K562 (cell line): ENCODE data around the gene EIF1. TPM values are rescaled to one million over a fixed set of nuclear protein-coding genes. Genes with fewer than 3 reads are reported as not detected.

Experiments
- ATAC-seq: fragments of 200-7000 bp; cut with Tn5 transposase; 3 replicates; pipeline ENCODE4 v1.9.1; 2020; ENCODE audit warnings: moderate library complexity
- BruUV-seq: library from RNA; stranded (reverse); fragments of 400-500 nt; replicated peaks from 2 replicates; lab custom pipeline; 2021; lab: Mats Ljungman, UMichigan
- CTCF ChIA-PET: fragments of 300-600 bp; formaldehyde crosslinking; extraction: SDS; loops from one replicate; lab custom pipeline; 2021; ENCODE audit warnings: low intra/inter-chr PET ratio; lab: Yijun Ruan, JAX
- POLR2A ChIA-PET: fragments of 300-600, 350-650 bp; sonication (Branson Sonifier 250); formaldehyde crosslinking; extraction: SDS; loops from one replicate; lab custom pipeline; 2021; ENCODE audit warnings: antibody characterized with exemption, inconsistent platforms; lab: Yijun Ruan, JAX
- DNase-seq, 4 experiments: peaks; one replicate each; pipeline versions ENCODE4 v3.0.0 to v3.0.0-alpha.2; 2011 to 2018; ENCODE audit warnings: low spot score in 3 of 4, mixed read lengths in 3 of 4; ENCODE audit errors: extremely low read depth in 1 of 4
- FAIRE-seq: peaks from 2 replicates; lab custom pipeline; 2011; peaks lifted over from hg19 to GRCh38; lab: Jason Lieb, UNC
- H2AFZ ChIP-seq: 2 replicates; pipeline ENCODE4 v1.6.0; 2011; ENCODE audit warnings: low read depth, low read length, control low read depth, inconsistent platforms
- H3K27ac ChIP-seq: fragments of 200-600 bp; 3 replicates; pipeline ENCODE4 v1.8.0; 2011; ENCODE audit warnings: low read depth, mild to moderate bottlenecking, control low read depth, inconsistent platforms, low read length, moderate library complexity, mixed read lengths; ENCODE audit errors: extremely low read depth
- H3K27me3 ChIP-seq, 2 experiments: fragments of 300-600 bp in 1 of 2; 2 replicates in 1 of 2; 3 replicates in 1 of 2; pipeline versions ENCODE4 v1.6.0 to v1.8.0; 2011; ENCODE audit warnings: inconsistent platforms in 2 of 2, low read length in 2 of 2, mild to moderate bottlenecking in 1 of 2, mixed read lengths in 1 of 2, moderate library complexity in 1 of 2; ENCODE audit not compliant: control insufficient read depth in 2 of 2, insufficient read depth in 2 of 2
- H3K36me3 ChIP-seq: fragments of 300-600 bp; 3 replicates; pipeline ENCODE4 v1.8.0; 2011; ENCODE audit warnings: mild to moderate bottlenecking, low read length, inconsistent platforms; ENCODE audit not compliant: control insufficient read depth, insufficient read depth
- H3K4me1 ChIP-seq, 2 experiments: fragments of 200-600 bp in 1 of 2; replicated peaks in 1 of 2; 2 replicates in 1 of 2; 3 replicates in 1 of 2; pipeline versions ENCODE4 v1.5.1 to v1.8.0; 2011; ENCODE audit warnings: inconsistent platforms in 2 of 2, low read length in 2 of 2, mild to moderate bottlenecking in 1 of 2, mixed read lengths in 1 of 2, moderate library complexity in 1 of 2; ENCODE audit not compliant: control insufficient read depth in 2 of 2, insufficient read depth in 2 of 2
- H3K4me2 ChIP-seq: 2 replicates; pipeline ENCODE4 v1.6.1; 2011; ENCODE audit warnings: low read length, control low read depth, inconsistent platforms, mixed read lengths; ENCODE audit not compliant: insufficient read depth
- H3K4me3 ChIP-seq: fragments of 200-600 bp; sonication (generic), shearing (Covaris generic); 2 replicates; pipeline ENCODE4 v1.5.1; 2016; ENCODE audit warnings: control low read depth, inconsistent platforms
- H3K79me2 ChIP-seq: fragments of 200-600 bp; 3 replicates; pipeline ENCODE4 v1.8.0; 2011; ENCODE audit warnings: low read length, inconsistent platforms; ENCODE audit not compliant: control insufficient read depth, insufficient read depth
- H3K9ac ChIP-seq, 2 experiments: 2 replicates each; pipeline versions ENCODE4 v1.6.0 to v1.6.1; 2011; ENCODE audit warnings: low read depth in 2 of 2, low read length in 2 of 2, control low read depth in 1 of 2, inconsistent platforms in 1 of 2, mild to moderate bottlenecking in 1 of 2, mixed read lengths in 1 of 2; ENCODE audit not compliant: insufficient read depth in 1 of 2
- H3K9me1 ChIP-seq: one replicate; pipeline ENCODE4 v1.6.0; 2011; ENCODE audit warnings: inconsistent platforms, mild to moderate bottlenecking, low read length, moderate library complexity; ENCODE audit not compliant: control insufficient read depth, insufficient read depth
- H3K9me3 ChIP-seq: replicated peaks from 2 replicates; pipeline ENCODE4 v1.5.1; 2011; ENCODE audit warnings: low read depth, low read length, inconsistent platforms; ENCODE audit not compliant: control insufficient read depth, insufficient read depth
- H4K20me1 ChIP-seq: replicated peaks from 2 replicates; pipeline ENCODE4 v1.6.1; 2011; ENCODE audit warnings: low read length, inconsistent platforms, mixed read lengths; ENCODE audit not compliant: control insufficient read depth, insufficient read depth
- BRD9 ChIP-seq: fragments of 450-650 bp; IDR thresholded peaks from 2 replicates; pipeline ENCODE4 v1.6.1; 2018; ENCODE audit warnings: low read depth; ENCODE audit not compliant: partially characterized antibody
- DACH1 ChIP-seq: fragments of 450-650 bp; IDR thresholded peaks from 2 replicates; pipeline ENCODE4 v1.6.1; 2018; ENCODE audit not compliant: partially characterized antibody
- ZBTB1 ChIP-seq: sonication (generic); formaldehyde crosslinking; IDR thresholded peaks from 2 replicates; pipeline ENCODE4 v1.8.1; 2023; ENCODE audit warnings: missing genetic modification reagents, low read depth, mild to moderate bottlenecking, borderline replicate concordance
- WGBS: fragments of 100-300 bp; shearing (Covaris generic); methylation state at CpG from one replicate; pipeline ENCODE4 v1.1.6; 2016; ENCODE audit warnings: low coverage, mixed read lengths; ENCODE audit not compliant: insufficient coverage; ENCODE audit errors: missing lambda C conversion rate; 5-methylcytosine and 5-hydroxymethylcytosine counted together
- in situ Hi-C: fragments of 300-500 bp; cut with MboI; formaldehyde crosslinking; loops from 4 replicates; pipeline ENCODE4 v1.15.0; 2018; ENCODE audit warnings: inconsistent platforms, mixed read lengths
- intact Hi-C: fragments of 100-400 bp; cut with micrococcal nuclease; formaldehyde crosslinking; loops from 2 replicates; pipeline ENCODE4 v1.14.2; 2022
- polyA plus RNA-seq, 8 experiments: library from polyadenylated mRNA; depleted of rRNA in 4 of 8; stranded (reverse) in 5 of 8; unstranded in 3 of 8; fragments of >200 nt; fragmentation: Nextera tagmentation in 2 of 8; fragmentation: Illumina TruSeq in 1 of 8; extraction: Ambion mirVana in 2 of 8; extraction: Trizol in 1 of 8; gene quantifications; 2 replicates each; pipeline versions ENCODE4 v1.2.1 to v1.2.3, GENCODE V29; 2011 to 2014; ENCODE audit warnings: inconsistent platforms in 1 of 8, missing spikeins in 1 of 8
- total RNA-seq, 7 experiments: library from RNA; depleted of rRNA in 6 of 7; stranded (reverse); fragments of >200 nt in 6 of 7; fragmentation: Illumina TruSeq in 2 of 7; extraction: Trizol in 2 of 7; gene quantifications; 2 replicates each; pipeline versions ENCODE4 v1.2.1 to v1.2.3, GENCODE V29; 2011 to 2021; ENCODE audit warnings: low replicate concordance in 1 of 7
- TF ChIP-seq, protein P1 (sequence below): fragments of 450-650 bp; IDR thresholded peaks from 2 replicates; pipeline ENCODE4 v1.7.1; 2018; ENCODE audit warnings: mild to moderate bottlenecking, low read depth; ENCODE audit not compliant: partially characterized antibody
- TF ChIP-seq, protein P2 (sequence below): fragments of 450-650 bp; conservative IDR thresholded peaks from 2 replicates; pipeline ENCODE4 v1.6.1; 2016; ENCODE audit warnings: missing genetic modification characterization, low read depth, mild to moderate bottlenecking, missing compliant biosample characterization, moderate library complexity

The EIF1 gene
- total and polyA plus RNA-seq, 9 of the 15 experiments (the other 6 are each of a cell fraction or from before 2014, with no cell fraction given), result 67.0 to 1,204 (median 320) TPM

DNA sequence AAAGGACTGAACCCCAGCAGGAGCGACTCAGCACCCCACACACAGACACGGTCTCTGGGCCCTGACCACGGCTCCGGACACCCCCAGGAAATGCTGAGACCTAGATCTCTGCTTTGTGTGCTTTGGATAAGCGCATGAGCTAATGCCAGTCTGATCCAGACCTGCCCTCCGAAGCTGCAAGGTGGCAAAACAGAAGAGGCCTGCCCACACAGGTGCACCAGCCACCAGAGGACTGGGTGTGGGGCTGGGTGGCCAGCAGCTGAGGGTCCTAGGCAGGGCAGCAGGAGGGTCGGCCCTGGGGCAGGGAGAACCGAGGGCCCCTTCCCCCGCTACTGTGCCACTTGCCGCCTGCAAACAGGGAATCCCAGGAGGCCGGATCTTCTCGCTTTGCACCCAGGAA lies 30.7 kb upstream of the EIF1 start (continued):
- TF ChIP-seq, protein P1, sequence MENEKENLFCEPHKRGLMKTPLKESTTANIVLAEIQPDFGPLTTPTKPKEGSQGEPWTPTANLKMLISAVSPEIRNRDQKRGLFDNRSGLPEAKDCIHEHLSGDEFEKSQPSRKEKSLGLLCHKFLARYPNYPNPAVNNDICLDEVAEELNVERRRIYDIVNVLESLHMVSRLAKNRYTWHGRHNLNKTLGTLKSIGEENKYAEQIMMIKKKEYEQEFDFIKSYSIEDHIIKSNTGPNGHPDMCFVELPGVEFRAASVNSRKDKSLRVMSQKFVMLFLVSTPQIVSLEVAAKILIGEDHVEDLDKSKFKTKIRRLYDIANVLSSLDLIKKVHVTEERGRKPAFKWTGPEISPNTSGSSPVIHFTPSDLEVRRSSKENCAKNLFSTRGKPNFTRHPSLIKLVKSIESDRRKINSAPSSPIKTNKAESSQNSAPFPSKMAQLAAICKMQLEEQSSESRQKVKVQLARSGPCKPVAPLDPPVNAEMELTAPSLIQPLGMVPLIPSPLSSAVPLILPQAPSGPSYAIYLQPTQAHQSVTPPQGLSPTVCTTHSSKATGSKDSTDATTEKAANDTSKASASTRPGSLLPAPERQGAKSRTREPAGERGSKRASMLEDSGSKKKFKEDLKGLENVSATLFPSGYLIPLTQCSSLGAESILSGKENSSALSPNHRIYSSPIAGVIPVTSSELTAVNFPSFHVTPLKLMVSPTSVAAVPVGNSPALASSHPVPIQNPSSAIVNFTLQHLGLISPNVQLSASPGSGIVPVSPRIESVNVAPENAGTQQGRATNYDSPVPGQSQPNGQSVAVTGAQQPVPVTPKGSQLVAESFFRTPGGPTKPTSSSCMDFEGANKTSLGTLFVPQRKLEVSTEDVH, result no peak
- no peak for TF ChIP-seq DACH1
- TF ChIP-seq ZBTB1 (CRISPR knock-in tag), result no peak
- TF ChIP-seq BRD9, result no peak

DNA sequence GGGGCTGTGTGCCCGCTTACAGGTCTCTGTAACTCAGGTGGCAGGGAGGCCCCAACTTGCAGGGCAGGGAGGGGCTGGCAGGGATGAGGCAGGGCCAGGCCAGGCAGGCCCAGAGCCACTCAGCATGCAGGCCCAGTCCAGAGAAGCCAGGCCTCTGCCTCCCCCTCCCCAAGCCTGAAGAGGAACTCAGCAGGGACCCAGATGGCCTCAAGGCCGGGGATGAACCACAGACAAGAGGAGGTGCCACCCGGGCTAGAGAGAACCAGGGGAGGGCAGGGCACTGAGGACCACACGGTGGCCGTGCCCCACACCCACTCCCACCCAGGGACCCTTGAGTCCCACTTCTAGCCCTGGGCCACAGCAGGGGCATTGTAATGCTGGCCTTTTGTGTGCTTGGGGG lies 29.8 kb upstream of the EIF1 start:
- Histone ChIP-seq H3K36me3 (no peaks in the 10 kb centered on the region), H3K9me3 (no peaks in the 10 kb centered on the region), H3K79me2 (no peaks in the 10 kb centered on the region), H4K20me1 (0 out of 2 replicates have a peak, but pooled peaks cover 1% of the 10 kb centered on the region), H3K4me3 (no peak overlapping the region), H3K9me1 (peaks cover 2% of the 10 kb centered on the region), H2AFZ (no peak overlapping the region), H3K4me2 (no peak overlapping the region), H3K4me1 (peaks cover 0 to 43% of the 10 kb centered on the region in 2 experiments; a peak in 4 of 5 replicates), H3K27me3 (peaks cover 2 to 16% of the 10 kb centered on the region in 2 experiments; a peak in 1 of 5 replicates), H3K27ac (no peak overlapping the region), H3K9ac (no peak overlapping the region; a peak in 1 of 4 replicates)
- WGBS, result 6% methylated on average over 5 of the region's 5 CpGs
- intact Hi-C loops, result no loop called here
- BruUV-seq, result no TSS peak
- FAIRE-seq (no peak), DNase-seq (no peak), ATAC-seq (no peak)
- POLR2A ChIA-PET, result interaction anchor here (0.6 to 0.8 kb wide), 3 partner anchors 20 to 119 kb away, joined by 3 to 4 read pairs (median 3); no protein-coding TSS in a partner anchor
- TF ChIP-seq, protein P2, sequence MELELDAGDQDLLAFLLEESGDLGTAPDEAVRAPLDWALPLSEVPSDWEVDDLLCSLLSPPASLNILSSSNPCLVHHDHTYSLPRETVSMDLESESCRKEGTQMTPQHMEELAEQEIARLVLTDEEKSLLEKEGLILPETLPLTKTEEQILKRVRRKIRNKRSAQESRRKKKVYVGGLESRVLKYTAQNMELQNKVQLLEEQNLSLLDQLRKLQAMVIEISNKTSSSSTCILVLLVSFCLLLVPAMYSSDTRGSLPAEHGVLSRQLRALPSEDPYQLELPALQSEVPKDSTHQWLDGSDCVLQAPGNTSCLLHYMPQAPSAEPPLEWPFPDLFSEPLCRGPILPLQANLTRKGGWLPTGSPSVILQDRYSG (tag), result no peak
- in situ Hi-C loops, result loop anchor here (25.0 kb wide), 1 partner anchor 1047 kb away; no protein-coding TSS in a partner anchor
- CTCF ChIA-PET, result interaction anchor here (7.3 kb wide), 1 partner anchor 10 kb away, joined by 87 read pairs; no protein-coding TSS in a partner anchor
